Measurements from ENCODE around the gene C2orf74.
A peak's percentile ranks its signal among the peaks of the same experiment; 100 is the strongest.
"Not testable (repeated sequence)": the region's sequence is repeated elsewhere in the genome, so short reads cannot be mapped to it uniquely, and the experiment has no call there.

The C2orf74 gene

DNA sequence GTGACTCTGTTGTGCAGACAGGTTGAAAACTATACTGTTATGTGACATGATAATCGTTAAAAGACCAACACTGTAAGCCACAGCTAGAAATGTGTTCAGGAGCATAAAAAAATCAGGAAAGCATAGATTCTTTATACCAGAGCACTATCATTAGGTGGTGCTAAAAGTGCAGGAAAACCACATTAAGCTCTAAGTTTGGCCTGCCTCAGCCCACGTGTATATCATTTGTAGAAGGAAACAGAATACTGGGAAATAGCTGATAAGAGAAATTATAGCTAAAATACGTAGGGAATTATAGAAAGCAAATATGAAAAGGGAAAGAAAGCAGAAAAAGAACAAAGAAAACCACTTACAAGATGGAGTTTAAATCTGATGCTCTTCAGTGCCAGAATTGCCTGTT lies 26.5 kb upstream of the C2orf74 start:
- H3K27ac ChIP-seq = no peak overlapping the region
- TF ChIP-seq, protein P1, sequence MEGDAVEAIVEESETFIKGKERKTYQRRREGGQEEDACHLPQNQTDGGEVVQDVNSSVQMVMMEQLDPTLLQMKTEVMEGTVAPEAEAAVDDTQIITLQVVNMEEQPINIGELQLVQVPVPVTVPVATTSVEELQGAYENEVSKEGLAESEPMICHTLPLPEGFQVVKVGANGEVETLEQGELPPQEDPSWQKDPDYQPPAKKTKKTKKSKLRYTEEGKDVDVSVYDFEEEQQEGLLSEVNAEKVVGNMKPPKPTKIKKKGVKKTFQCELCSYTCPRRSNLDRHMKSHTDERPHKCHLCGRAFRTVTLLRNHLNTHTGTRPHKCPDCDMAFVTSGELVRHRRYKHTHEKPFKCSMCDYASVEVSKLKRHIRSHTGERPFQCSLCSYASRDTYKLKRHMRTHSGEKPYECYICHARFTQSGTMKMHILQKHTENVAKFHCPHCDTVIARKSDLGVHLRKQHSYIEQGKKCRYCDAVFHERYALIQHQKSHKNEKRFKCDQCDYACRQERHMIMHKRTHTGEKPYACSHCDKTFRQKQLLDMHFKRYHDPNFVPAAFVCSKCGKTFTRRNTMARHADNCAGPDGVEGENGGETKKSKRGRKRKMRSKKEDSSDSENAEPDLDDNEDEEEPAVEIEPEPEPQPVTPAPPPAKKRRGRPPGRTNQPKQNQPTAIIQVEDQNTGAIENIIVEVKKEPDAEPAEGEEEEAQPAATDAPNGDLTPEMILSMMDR (conservative IDR thresholded peaks at IDR 0.05) = peak; percentile 58

DNA sequence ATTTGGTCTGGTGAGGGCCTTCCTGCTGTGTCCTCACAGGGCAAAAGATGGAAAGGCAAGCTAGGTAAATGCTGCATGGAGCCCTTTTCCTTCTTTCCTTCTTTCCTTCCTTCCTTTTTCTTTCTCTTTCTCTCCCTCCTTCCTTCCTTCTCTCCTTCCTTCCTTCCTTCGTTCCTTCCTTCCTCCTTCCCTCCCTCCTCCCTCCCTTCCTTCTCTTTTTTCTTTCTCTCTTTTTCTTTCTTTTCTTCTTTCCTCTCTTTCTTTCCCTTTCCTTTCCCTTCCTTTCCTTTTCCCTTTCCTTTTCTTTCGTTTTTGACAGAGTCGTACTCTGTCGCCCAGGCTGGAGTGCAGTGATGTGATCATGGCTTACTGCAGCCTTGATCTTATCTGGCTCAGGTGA lies 23.1 kb upstream of the C2orf74 start:
- no peak overlapping the region for H3K27ac ChIP-seq
- TF ChIP-seq, protein P1 (conservative IDR thresholded peaks at IDR 0.05) = no peak

DNA sequence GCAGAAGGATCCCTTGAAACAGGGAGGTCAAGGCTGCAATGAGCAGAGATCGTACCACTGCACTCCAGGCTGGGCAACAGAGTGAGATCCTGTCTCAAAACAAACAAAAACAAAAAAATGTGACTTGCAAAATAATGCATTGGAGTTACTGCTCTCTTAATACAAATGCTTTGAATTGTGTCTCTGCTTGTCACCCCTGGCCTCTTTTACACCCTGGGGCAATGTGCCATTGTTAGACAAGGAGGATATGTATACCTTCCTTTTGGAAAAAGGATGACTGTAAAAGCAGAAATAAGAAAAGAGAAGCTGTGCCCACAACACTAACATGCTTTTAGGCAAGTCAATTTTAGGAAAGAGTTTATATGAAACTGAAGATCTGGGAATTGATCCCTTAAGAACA lies 20.8 kb upstream of the C2orf74 start:
- TF ChIP-seq, protein P1 (conservative IDR thresholded peaks at IDR 0.05) = no peak
- H3K27ac ChIP-seq = no peak overlapping the region

DNA sequence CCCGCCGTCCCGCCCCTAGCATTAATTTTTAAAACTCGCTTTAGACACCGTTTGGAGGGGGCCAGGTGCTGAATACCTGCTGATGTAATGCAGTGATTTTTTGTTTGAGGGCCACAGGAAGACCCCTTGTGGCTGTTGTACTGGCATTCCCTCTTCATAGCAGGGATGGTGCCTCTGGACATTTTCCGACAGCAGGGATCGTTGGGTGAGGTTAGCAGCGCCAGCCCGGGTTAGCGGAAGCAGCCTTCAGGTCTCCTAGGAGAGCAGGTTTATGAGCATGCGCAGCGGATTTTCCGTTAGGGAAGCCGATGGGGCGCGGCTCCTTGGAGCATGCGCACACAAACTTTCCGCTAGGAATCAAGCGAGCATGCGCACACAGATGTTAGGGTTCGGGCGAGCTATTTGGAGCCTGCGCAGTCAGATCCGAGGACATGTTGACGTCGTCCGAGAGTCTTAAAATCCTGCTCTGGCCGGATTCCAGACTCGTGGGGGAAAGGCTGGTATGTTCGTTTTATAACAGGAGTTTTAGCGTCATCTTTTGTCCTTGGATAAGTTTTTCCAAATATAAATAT lies 17.2 kb upstream of the C2orf74 start:
- H3K27ac ChIP-seq = peak overlapping the region; percentile 63
- TF ChIP-seq, protein P1 (conservative IDR thresholded peaks at IDR 0.05) = peak; percentile 9; the same call in 1 of the 2 replicates

DNA sequence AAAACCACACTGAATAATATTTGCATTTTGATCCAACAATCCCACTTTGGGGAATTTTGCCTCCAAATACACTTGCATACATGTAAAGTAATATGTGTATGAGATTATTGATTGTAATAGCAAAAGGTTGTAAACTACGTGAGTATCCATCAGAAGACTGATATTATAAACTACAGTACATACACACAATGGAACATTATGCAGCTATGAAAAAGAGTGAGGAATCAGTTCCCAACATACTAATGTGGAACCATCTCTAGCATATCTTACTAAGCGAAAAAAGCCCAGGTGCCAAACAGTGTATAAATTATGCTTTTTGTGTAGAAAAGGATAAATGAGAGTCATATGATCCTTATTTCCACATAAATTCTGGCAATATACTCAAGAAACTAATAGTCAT lies 16.0 kb upstream of the C2orf74 start:
- TF ChIP-seq, protein P1 (conservative IDR thresholded peaks at IDR 0.05) = no peak
- no peak overlapping the region for H3K27ac ChIP-seq

DNA sequence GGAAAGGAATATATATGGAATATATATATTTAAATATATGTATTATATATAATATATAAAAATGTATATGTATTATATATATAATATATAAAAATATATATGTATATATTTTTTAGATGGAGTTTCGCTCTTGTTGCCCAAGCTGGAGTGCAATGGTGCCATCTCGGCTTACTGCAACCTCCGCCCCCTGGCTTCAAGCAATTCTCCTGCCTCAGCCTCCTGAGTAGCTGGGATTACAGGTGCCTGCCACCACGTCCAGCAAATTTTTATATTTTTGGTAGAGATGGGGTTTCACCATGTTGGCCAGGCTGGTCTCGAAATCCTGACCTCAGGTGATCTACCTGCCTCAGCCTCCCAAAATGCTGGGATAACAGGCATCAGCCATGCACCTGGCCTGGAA lies 13.9 kb upstream of the C2orf74 start:
- H3K27ac ChIP-seq = not testable (repeated sequence)

DNA sequence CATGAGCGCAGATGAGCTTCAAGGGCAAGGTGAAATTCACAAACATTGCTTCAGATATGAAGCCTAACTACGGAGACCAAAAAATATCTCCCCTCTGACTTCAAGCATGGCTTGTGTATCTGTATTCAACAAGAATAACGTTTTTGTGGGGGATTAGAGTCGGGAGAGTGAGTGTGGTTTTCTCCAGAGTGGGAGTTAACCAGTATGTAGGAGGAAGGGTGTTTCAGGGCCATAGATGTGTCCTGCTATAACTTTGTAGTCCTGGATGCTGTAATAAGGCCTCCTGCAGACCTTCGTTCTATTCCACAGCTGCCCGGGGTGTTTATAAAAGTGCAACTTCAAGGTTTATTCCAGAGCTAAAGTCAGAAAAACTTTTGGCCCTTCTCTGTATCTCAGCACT lies 12.9 kb upstream of the C2orf74 start:
- TF ChIP-seq, protein P1 (conservative IDR thresholded peaks at IDR 0.05) = no peak
- no peak overlapping the region for H3K27ac ChIP-seq

DNA sequence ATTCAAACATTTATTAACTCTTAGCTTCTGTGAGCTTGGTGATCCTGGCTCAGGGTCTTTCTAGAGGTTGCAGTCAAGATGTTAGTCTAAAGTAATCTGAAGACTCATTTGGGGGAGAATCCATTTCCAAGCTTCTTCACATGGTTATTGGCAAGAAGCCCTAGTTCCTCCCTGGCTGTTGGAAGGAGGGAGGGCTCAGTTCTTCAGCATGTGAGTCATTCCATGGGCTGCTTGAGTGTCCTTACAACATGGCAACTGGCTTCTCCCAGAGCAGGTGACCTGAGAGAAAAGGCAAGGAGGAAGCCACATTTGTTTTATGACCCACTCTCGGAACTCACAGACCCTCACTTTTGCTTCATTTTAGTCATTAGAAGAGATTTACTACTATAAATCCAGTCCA lies 10.6 kb upstream of the C2orf74 start:
- TF ChIP-seq, protein P1 (conservative IDR thresholded peaks at IDR 0.05) = no peak
- H3K27ac ChIP-seq = no peak overlapping the region
